Activated naive CD8-positive, alpha-beta T cell treated with anti-CD3 and anti-CD28 coated beads, Interleukin-2, amount 10 ng/mL, durations not matched to agents 7 days and 5 days (primary cell): ENCODE results near the gene ZYX. TPM values are rescaled to one million over a fixed set of nuclear protein-coding genes. Genes with fewer than 3 reads are reported as not detected.

ENCODE experiments used
- ATAC-seq: fragments of 150-1000 bp; cut with Tn5 transposase; one replicate; pipeline ENCODE4 v1.10.0; 2021; ENCODE audit warnings: low read depth, moderate library complexity
- POLR2A ChIA-PET: fragments of 350-600 bp; sonication (Branson Sonifier 250); formaldehyde crosslinking; loops from one replicate; lab custom pipeline; 2021; ENCODE audit warnings: antibody characterized with exemption; lab: Charles Lee
- DNase-seq: peaks from one replicate; pipeline ENCODE4 v3.0.0; 2021
- H3K27ac Mint-ChIP-seq: one replicate; pipeline ENCODE4 v1.8.0; 2022; ENCODE audit warnings: mild to moderate bottlenecking, mixed read lengths
- H3K27me3 Mint-ChIP-seq: one replicate; pipeline ENCODE4 v1.8.0; 2022; ENCODE audit warnings: mild to moderate bottlenecking, moderate library complexity, mixed read lengths
- H3K36me3 Mint-ChIP-seq: one replicate; pipeline ENCODE4 v1.8.0; 2021; ENCODE audit warnings: mild to moderate bottlenecking, mixed read lengths
- H3K4me1 Mint-ChIP-seq: one replicate; pipeline ENCODE4 v1.8.0; 2021; ENCODE audit warnings: mixed read lengths
- H3K4me3 Mint-ChIP-seq: one replicate; pipeline ENCODE4 v1.8.0; 2022; ENCODE audit warnings: mild to moderate bottlenecking, moderate library complexity, mixed read lengths
- H3K9me3 Mint-ChIP-seq: one replicate; pipeline ENCODE4 v1.8.0; 2021; ENCODE audit warnings: mixed read lengths
- total RNA-seq, 2 experiments: library from RNA; stranded (reverse); gene quantifications; one replicate each; pipeline ENCODE4 v1.2.3, GENCODE V29; 2021

ZYX gene
- total RNA-seq, 2 experiments from 2014 or later: 199 to 200 TPM

- DNase-seq (no peak), ATAC-seq (no peak)
- Mint-ChIP-seq H3K27me3 (no peaks in the 10 kb centered on the region), H3K4me1 (peaks cover 25% of the 10 kb centered on the region), H3K27ac (peak overlapping the region; percentile 66), H3K9me3 (no peaks in the 10 kb centered on the region), H3K4me3 (no peak overlapping the region), H3K36me3 (peaks cover 6% of the 10 kb centered on the region)
- POLR2A ChIA-PET: interaction anchor here (0.7 to 2.4 kb wide), 7 partner anchors 8 to 120 kb away, joined by 3 to 21 read pairs (median 4); partner anchors contain the start of genes CASP2, EPHA1 and GSTK1
Measured at GRCh38 chr7:143382791-143383641, 1.9 kb downstream of the ZYX start.

GRCh38 chr7:143383642-143383957, 2.5 kb downstream of the ZYX start:
- ATAC-seq (no peak), DNase-seq (no peak)
- H3K36me3 Mint-ChIP-seq: peaks cover 6% of the 10 kb centered on the region
- POLR2A ChIA-PET: interaction anchor here (1.0 to 2.4 kb wide), 9 partner anchors 8 to 143 kb away, joined by 3 to 21 read pairs (median 6); partner anchors contain the start of genes CASP2, EPHA1 and GSTK1
- peaks cover 19% of the 10 kb centered on the region for H3K4me1 Mint-ChIP-seq
- no peaks in the 10 kb centered on the region for H3K9me3 Mint-ChIP-seq
- no peak overlapping the region for H3K4me3 Mint-ChIP-seq
- H3K27ac Mint-ChIP-seq: no peak overlapping the region
- no peaks in the 10 kb centered on the region for H3K27me3 Mint-ChIP-seq

- POLR2A ChIA-PET: interaction anchor here (0.6 to 2.4 kb wide), 12 partner anchors 9 to 144 kb away, joined by 3 to 21 read pairs (median 4); partner anchors contain the start of genes CASP2, EPHA1 and GSTK1
- Mint-ChIP-seq H3K9me3 (no peaks in the 10 kb centered on the region), H3K27ac (no peak overlapping the region), H3K27me3 (no peaks in the 10 kb centered on the region), H3K4me1 (peaks cover 15% of the 10 kb centered on the region), H3K36me3 (peaks cover 7% of the 10 kb centered on the region), H3K4me3 (no peak overlapping the region)
- ATAC-seq (no peak), DNase-seq (no peak)
Measured at GRCh38 chr7:143384148-143384547, 3.0 kb downstream of the ZYX start.

GRCh38 chr7:143384661-143385631, 3.8 kb downstream of the ZYX start:
- H3K27ac Mint-ChIP-seq: no peak overlapping the region
- ATAC-seq: no peak
- H3K4me1 Mint-ChIP-seq: peaks cover 16% of the 10 kb centered on the region
- H3K27me3 Mint-ChIP-seq: no peaks in the 10 kb centered on the region
- DNase-seq: no peak
- peaks cover 13% of the 10 kb centered on the region for H3K36me3 Mint-ChIP-seq
- no peaks in the 10 kb centered on the region for H3K9me3 Mint-ChIP-seq
- POLR2A ChIA-PET: interaction anchor here (0.6 to 2.4 kb wide), 13 partner anchors 8 to 145 kb away, joined by 3 to 21 read pairs (median 4); partner anchors contain the start of genes CASP2, EPHA1 and GSTK1
- no peak overlapping the region for H3K4me3 Mint-ChIP-seq

GRCh38 chr7:143385891-143386781, 5.0 kb downstream of the ZYX start:
- ATAC-seq (peak; percentile 72), DNase-seq (peak; percentile 63)
- peaks cover 16% of the 10 kb centered on the region for H3K4me1 Mint-ChIP-seq
- no peaks in the 10 kb centered on the region for H3K27me3 Mint-ChIP-seq
- H3K27ac Mint-ChIP-seq: no peak overlapping the region
- no peak overlapping the region for H3K4me3 Mint-ChIP-seq
- H3K9me3 Mint-ChIP-seq: no peaks in the 10 kb centered on the region
- peaks cover 18% of the 10 kb centered on the region for H3K36me3 Mint-ChIP-seq
- POLR2A ChIA-PET: interaction anchor here (0.7 to 1.3 kb wide), 6 partner anchors 9 to 141 kb away, joined by 3 to 10 read pairs (median 4); no protein-coding TSS in a partner anchor

GRCh38 chr7:143387156-143387975, 6.2 kb downstream of the ZYX start:
- DNase-seq (no peak), ATAC-seq (no peak)
- H3K36me3 Mint-ChIP-seq: peaks cover 18% of the 10 kb centered on the region
- H3K27ac Mint-ChIP-seq: peak overlapping the region; percentile 44
- POLR2A ChIA-PET: interaction anchor here (2.0 to 6.7 kb wide), 2 partner anchors 13 to 20 kb away, joined by 6 to 40 read pairs; partner anchors contain the start of gene EPHA1
- H3K9me3 Mint-ChIP-seq: no peaks in the 10 kb centered on the region
- no peak overlapping the region for H3K4me3 Mint-ChIP-seq
- H3K4me1 Mint-ChIP-seq: peaks cover 15% of the 10 kb centered on the region
- no peaks in the 10 kb centered on the region for H3K27me3 Mint-ChIP-seq

- no peak for DNase-seq
- no peaks in the 10 kb centered on the region for H3K9me3 Mint-ChIP-seq
- POLR2A ChIA-PET: interaction anchor here (2.0 to 6.7 kb wide), 2 partner anchors 13 to 20 kb away, joined by 6 to 40 read pairs; partner anchors contain the start of gene EPHA1
- H3K4me1 Mint-ChIP-seq: peaks cover 10% of the 10 kb centered on the region
- no peak for ATAC-seq
- no peaks in the 10 kb centered on the region for H3K27me3 Mint-ChIP-seq
- H3K36me3 Mint-ChIP-seq: peaks cover 14% of the 10 kb centered on the region
- no peak overlapping the region for H3K4me3 Mint-ChIP-seq
- H3K27ac Mint-ChIP-seq: peak overlapping the region; percentile 44
Measured at GRCh38 chr7:143388051-143388450, 6.9 kb downstream of the ZYX start.

GRCh38 chr7:143388491-143389101, 7.5 kb downstream of the ZYX start:
- Mint-ChIP-seq H3K4me3 (no peak overlapping the region), H3K4me1 (peaks cover 8% of the 10 kb centered on the region), H3K27ac (no peak overlapping the region), H3K9me3 (no peaks in the 10 kb centered on the region), H3K27me3 (no peaks in the 10 kb centered on the region), H3K36me3 (peaks cover 13% of the 10 kb centered on the region)
- ATAC-seq (no peak), DNase-seq (no peak)
- POLR2A ChIA-PET: interaction anchor here (2.0 to 6.7 kb wide), 2 partner anchors 14 to 19 kb away, joined by 6 to 40 read pairs; partner anchors contain the start of gene EPHA1

GRCh38 chr7:143389316-143390103, 8.4 kb downstream of the ZYX start:
- Mint-ChIP-seq H3K27ac (peak overlapping the region; percentile 24), H3K36me3 (peaks cover 15% of the 10 kb centered on the region), H3K4me1 (peaks cover 8% of the 10 kb centered on the region), H3K27me3 (no peaks in the 10 kb centered on the region), H3K9me3 (no peaks in the 10 kb centered on the region), H3K4me3 (no peak overlapping the region)
- POLR2A ChIA-PET: interaction anchor here (1.1 to 6.7 kb wide), 3 partner anchors 9 to 18 kb away, joined by 3 to 40 read pairs (median 4); partner anchors contain the start of gene EPHA1
- ATAC-seq (no peak), DNase-seq (no peak)

GRCh38 chr7:143390104-143390772, 9.1 kb downstream of the ZYX start:
- Mint-ChIP-seq H3K36me3 (peaks cover 19% of the 10 kb centered on the region), H3K4me3 (no peak overlapping the region), H3K9me3 (no peaks in the 10 kb centered on the region), H3K27me3 (no peaks in the 10 kb centered on the region), H3K27ac (peak overlapping the region; percentile 24), H3K4me1 (peaks cover 16% of the 10 kb centered on the region)
- ATAC-seq (no peak), DNase-seq (no peak)
- POLR2A ChIA-PET: interaction anchor here (1.1 to 6.7 kb wide), 4 partner anchors 10 to 18 kb away, joined by 3 to 40 read pairs (median 4); partner anchors contain the start of gene EPHA1
